IMR-90 (cell line): ENCODE results near the gene GGA3. TPM values are rescaled to one million over a fixed set of nuclear protein-coding genes. Genes with fewer than 3 reads are reported as not detected.

ENCODE experiments used
- ATAC-seq: fragments of 200-7000 bp; cut with Tn5 transposase; 2 replicates; pipeline ENCODE4 v1.9.1; 2020; ENCODE audit warnings: low read depth, mild to moderate bottlenecking, moderate library complexity
- BruUV-seq: library from RNA; stranded (reverse); fragments of 400-500 nt; replicated peaks from 2 replicates; lab custom pipeline; 2021; lab: Mats Ljungman, UMichigan
- CTCF ChIA-PET: fragments of 300-600 bp; formaldehyde crosslinking; extraction: SDS; loops from one replicate; lab custom pipeline; 2021; ENCODE audit warnings: antibody characterized with exemption; lab: Yijun Ruan, JAX
- POLR2A ChIA-PET: fragments of 300-600 bp; sonication (Branson Sonifier 250); formaldehyde crosslinking; loops from one replicate; lab custom pipeline; 2022; ENCODE audit warnings: antibody characterized with exemption; ENCODE audit not compliant: unreplicated experiment; lab: Charles Lee
- DNase-seq: peaks from one replicate; pipeline ENCODE4 v3.0.0; 2013
- H2AFZ ChIP-seq: replicated peaks from 2 replicates; pipeline ENCODE3; 2013; ENCODE audit warnings: low read length, mild to moderate bottlenecking; ENCODE audit not compliant: poor library complexity
- H2AK5ac ChIP-seq: 2 replicates; pipeline ENCODE4 v1.6.1; 2013; ENCODE audit warnings: low read depth, low read length, inconsistent platforms
- H2AK9ac ChIP-seq: replicated peaks from 2 replicates; pipeline ENCODE3; 2013; ENCODE audit warnings: mild to moderate bottlenecking, low read depth, low read length, moderate library complexity; ENCODE audit not compliant: poor library complexity
- H2BK120ac ChIP-seq: 2 replicates; pipeline ENCODE4 v1.6.1; 2013; ENCODE audit warnings: low read depth, low read length, inconsistent platforms
- H2BK15ac ChIP-seq: 3 replicates; pipeline ENCODE4 v1.6.1; 2013; ENCODE audit warnings: low read depth, low read length, inconsistent platforms
- H2BK20ac ChIP-seq: 2 replicates; pipeline ENCODE4 v1.6.1; 2013; ENCODE audit warnings: low read depth, mild to moderate bottlenecking, inconsistent platforms, low read length, moderate library complexity
- H2BK5ac ChIP-seq: 2 replicates; pipeline ENCODE4 v1.6.1; 2013; ENCODE audit warnings: mild to moderate bottlenecking, low read depth, low read length, inconsistent platforms; ENCODE audit not compliant: poor library complexity, severe bottlenecking
- H3K14ac ChIP-seq: replicated peaks from 2 replicates; pipeline ENCODE4 v1.6.1; 2013; ENCODE audit warnings: low read depth, low read length, inconsistent platforms
- H3K18ac ChIP-seq: 2 replicates; pipeline ENCODE4 v1.6.1; 2013; ENCODE audit warnings: low read depth, low read length, control low read depth
- H3K23ac ChIP-seq: 2 replicates; pipeline ENCODE4 v1.6.1; 2013; ENCODE audit warnings: low read depth, low read length, inconsistent platforms
- H3K27ac ChIP-seq: 2 replicates; pipeline ENCODE4 v1.5.1; 2013; ENCODE audit warnings: mild to moderate bottlenecking, control low read depth, low read length; ENCODE audit not compliant: insufficient read depth
- H3K27me3 ChIP-seq: 2 replicates; pipeline ENCODE4 v1.6.1; 2013; ENCODE audit warnings: low read length; ENCODE audit not compliant: control insufficient read depth, insufficient read depth
- H3K36me3 ChIP-seq: 2 replicates; pipeline ENCODE4 v1.6.1; 2013; ENCODE audit warnings: low read length, mixed read lengths; ENCODE audit not compliant: control insufficient read depth, insufficient read depth
- H3K4ac ChIP-seq: 2 replicates; pipeline ENCODE4 v1.6.1; 2013; ENCODE audit warnings: low read depth, low read length, inconsistent platforms
- H3K4me1 ChIP-seq: 2 replicates; pipeline ENCODE4 v1.6.1; 2013; ENCODE audit warnings: low read length, mixed read lengths; ENCODE audit not compliant: control insufficient read depth, insufficient read depth
- H3K4me2 ChIP-seq: 2 replicates; pipeline ENCODE4 v1.6.1; 2013; ENCODE audit warnings: low read depth, mild to moderate bottlenecking, control low read depth, low read length, moderate library complexity
- H3K4me3 ChIP-seq: 2 replicates; pipeline ENCODE4 v1.5.1; 2013; ENCODE audit warnings: low read depth, mild to moderate bottlenecking, control low read depth, low read length, moderate library complexity; ENCODE audit not compliant: insufficient read depth
- H3K56ac ChIP-seq: 2 replicates; pipeline ENCODE4 v1.6.1; 2013; ENCODE audit warnings: low read length, inconsistent platforms; ENCODE audit not compliant: insufficient read depth; ENCODE audit errors: extremely low read depth
- H3K79me1 ChIP-seq, 2 experiments: 2 replicates each; pipeline ENCODE4 v1.6.1; 2013; ENCODE audit warnings: low read length in 2 of 2, inconsistent platforms in 1 of 2, low read depth in 1 of 2
- H3K9ac ChIP-seq: 2 replicates; pipeline ENCODE4 v1.6.1; 2013; ENCODE audit warnings: low read depth, low read length, control low read depth
- H3K9me1 ChIP-seq: 2 replicates; pipeline ENCODE4 v1.6.1; 2013; ENCODE audit warnings: low read length, inconsistent platforms; ENCODE audit not compliant: insufficient read depth
- H3K9me3 ChIP-seq: 2 replicates; pipeline ENCODE4 v1.6.1; 2013; ENCODE audit warnings: low read length; ENCODE audit not compliant: control insufficient read depth, insufficient read depth
- H4K20me1 ChIP-seq: 2 replicates; pipeline ENCODE4 v1.6.1; 2013; ENCODE audit warnings: low read length, inconsistent platforms; ENCODE audit not compliant: insufficient read depth
- H4K5ac ChIP-seq: 2 replicates; pipeline ENCODE4 v1.6.1; 2013; ENCODE audit warnings: mild to moderate bottlenecking, low read depth, low read length, control low read depth
- H4K8ac ChIP-seq, 2 experiments: 2 replicates each; pipeline ENCODE4 v1.6.1; 2013; ENCODE audit warnings: low read depth in 2 of 2, low read length in 2 of 2, control low read depth in 1 of 2, inconsistent platforms in 1 of 2
- H4K91ac ChIP-seq: 2 replicates; pipeline ENCODE4 v1.6.1; 2013; ENCODE audit warnings: low read depth, low read length, inconsistent platforms; ENCODE audit not compliant: insufficient read depth
- BHLHE40 ChIP-seq: fragments of 150-350 bp; IDR thresholded peaks from 2 replicates; pipeline ENCODE4 v1.6.1; 2016; ENCODE audit warnings: mild to moderate bottlenecking, low read depth, low read length
- CEBPB ChIP-seq: IDR thresholded peaks from 2 replicates; pipeline ENCODE4 v1.6.1; 2012; ENCODE audit warnings: low read depth, low read length, improper control_type of control experiment
- CTCF ChIP-seq: conservative IDR thresholded peaks from 2 replicates; pipeline ENCODE4 v1.5.1; 2012; ENCODE audit warnings: mild to moderate bottlenecking, low read depth, low read length, improper control_type of control experiment
- POLR2A ChIP-seq: IDR thresholded peaks from 2 replicates; pipeline ENCODE4 v1.6.1; 2012; ENCODE audit warnings: mild to moderate bottlenecking, low read depth, low read length
- RAD21 ChIP-seq: IDR thresholded peaks from 2 replicates; pipeline ENCODE4 v1.6.1; 2012; ENCODE audit warnings: low read length, improper control_type of control experiment
- RCOR1 ChIP-seq: IDR thresholded peaks from 2 replicates; pipeline ENCODE4 v1.6.1; 2012; ENCODE audit warnings: mild to moderate bottlenecking, low read length, improper control_type of control experiment; ENCODE audit not compliant: insufficient replicate concordance
- RFX5 ChIP-seq: IDR thresholded peaks from 2 replicates; pipeline ENCODE4 v1.8.0; 2012; ENCODE audit warnings: low read depth, mild to moderate bottlenecking, low read length, moderate library complexity
- SMC3 ChIP-seq: fragments of 150-350 bp; IDR thresholded peaks from 2 replicates; pipeline ENCODE4 v1.6.1; 2016; ENCODE audit warnings: low read depth, mild to moderate bottlenecking, antibody characterized with exemption, low read length, moderate library complexity
- USF2 ChIP-seq: fragments of 150-350 bp; IDR thresholded peaks from 2 replicates; pipeline ENCODE4 v1.6.1; 2017; ENCODE audit warnings: mild to moderate bottlenecking, antibody characterized with exemption, low read length, low read depth
- WGBS, 2 experiments: methylation state at CpG; one replicate each; pipeline versions ENCODE4 v1.1.5 to v1.1.7; 2013; ENCODE audit warnings: missing lambda C conversion rate in 2 of 2; ENCODE audit not compliant: insufficient read length in 1 of 2; ENCODE audit errors: extremely low coverage in 2 of 2; 5-methylcytosine and 5-hydroxymethylcytosine counted together
- dilution Hi-C: fragments of 300-500 bp; cut with HindIII; formaldehyde crosslinking; loops from one replicate; pipeline ENCODE4 v1.14.3; 2018; ENCODE audit warnings: low sequenced_read_pairs; ENCODE audit not compliant: unreplicated experiment
- in situ Hi-C: fragments of 300-500 bp; cut with MboI; formaldehyde crosslinking; loops from 3 replicates; pipeline ENCODE4 v1.14.3; 2019; ENCODE audit warnings: low sequenced_read_pairs, inconsistent platforms, mixed read lengths
- intact Hi-C: fragments of 100-400 bp; cut with micrococcal nuclease; formaldehyde crosslinking; loops from 2 replicates; pipeline ENCODE4 v1.10.0; 2022
- polyA plus RNA-seq, 3 experiments: library from polyadenylated mRNA; depleted of rRNA; stranded (reverse); fragments of >200 nt; gene quantifications; 2 replicates each; pipeline ENCODE4 v1.2.3, GENCODE V29; 2012; ENCODE audit warnings: low replicate concordance in 1 of 3
- total RNA-seq: library from RNA; depleted of rRNA; stranded (reverse); fragments of >200 nt; gene quantifications from 2 replicates; pipeline ENCODE4 v1.2.3, GENCODE V29; 2012
- TF ChIP-seq, protein P1 (sequence below): fragments of 150-350 bp; IDR thresholded peaks from 2 replicates; pipeline ENCODE4 v1.6.1; 2016; ENCODE audit warnings: low read depth, mild to moderate bottlenecking, low read length, moderate library complexity, borderline replicate concordance

The GGA3 gene
- total and polyA plus RNA-seq, 2 of the 4 experiments (the other 2 are of a cell fraction) = 15.1 to 35.2 TPM

DNA sequence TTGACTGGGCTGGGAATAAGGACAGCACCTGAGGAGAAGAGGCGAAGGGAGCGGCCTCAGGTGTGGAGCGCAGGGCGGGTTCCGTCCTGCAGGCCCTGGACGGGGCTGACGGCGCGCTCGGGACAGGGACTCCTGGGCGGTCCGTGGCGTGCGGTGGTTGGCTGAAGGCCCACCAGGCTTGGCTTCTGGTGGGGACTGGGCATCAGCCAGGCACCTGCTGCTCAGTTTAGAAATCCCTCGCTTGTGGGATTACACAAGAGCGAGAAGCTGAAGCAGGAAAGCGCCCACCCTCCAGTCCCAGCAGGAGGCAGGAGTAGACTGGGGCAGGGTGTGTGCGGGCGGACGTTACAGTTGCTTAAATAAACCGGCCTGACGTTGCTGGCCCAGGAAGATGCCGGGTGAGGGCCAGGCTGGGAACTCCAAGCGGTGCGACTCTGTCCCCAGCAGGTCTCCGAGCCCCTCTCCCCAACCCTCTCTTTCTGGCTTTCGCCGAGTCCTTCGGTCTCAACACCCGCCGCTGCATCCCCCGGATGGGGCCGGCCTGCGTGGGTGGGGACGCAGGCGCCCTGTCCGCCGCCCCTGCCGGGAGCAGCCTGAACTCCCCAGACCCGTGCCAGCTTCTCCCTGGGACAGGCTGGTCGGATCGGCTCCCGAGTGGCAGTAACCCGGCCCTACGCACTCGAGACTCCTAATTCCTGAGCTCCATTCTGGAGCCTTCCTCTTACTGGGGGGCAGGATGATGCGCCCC lies 9.0 kb upstream of the GGA3 start:
- Histone ChIP-seq H3K9me1 (0 out of 2 replicates have a peak, but pooled peaks cover 8% of the 10 kb centered on the region), H4K20me1 (no peaks in the 10 kb centered on the region; the same call in none of the 2 replicates), H3K4me1 (peaks cover 14% of the 10 kb centered on the region), H2BK120ac (no peak overlapping the region), H3K36me3 (peaks cover 16% of the 10 kb centered on the region), H4K5ac (no peak overlapping the region; the same call in 1 of the 2 replicates), H3K79me1 (peaks cover 4 to 11% of the 10 kb centered on the region in 2 experiments; a peak in 3 of 4 replicates), H2AK9ac (peak overlapping the region; percentile 90), H3K4ac (peak overlapping the region; percentile 28), H3K23ac (peak overlapping the region; percentile 77; the same call in 1 of the 2 replicates), H2AK5ac (no peak overlapping the region), H3K9me3 (no peaks in the 10 kb centered on the region), H3K9ac (peak overlapping the region; percentile 74), H4K8ac (peak overlapping the region; percentile 47 to 77; a peak in 3 of 4 replicates), H2AFZ (peak overlapping the region; percentile 97), H3K14ac (no peak overlapping the region), H2BK20ac (no peak overlapping the region), H3K18ac (no peak overlapping the region), H2BK15ac (no peak overlapping the region), H3K27me3 (no peaks in the 10 kb centered on the region), H2BK5ac (peak overlapping the region; percentile 28), H4K91ac (no peak overlapping the region; the same call in 1 of the 2 replicates), H3K4me3 (peak overlapping the region; percentile 81), H3K56ac (no peak overlapping the region), H3K4me2 (peak overlapping the region; percentile 88), H3K27ac (peak overlapping the region; percentile 65; the same call in 1 of the 2 replicates)
- WGBS, 2 experiments = 2% methylated on average over 29 of the region's 47 CpGs; no CpG with 5 or more reads in 1 of the 2 experiments
- ATAC-seq (peak; percentile 70), DNase-seq (peak; percentile 76)
- ChIA-PET POLR2A (interaction anchor here (1.0 kb wide), 1 partner anchor 8 kb away, joined by 4 read pairs; the partner anchor contains the start of genes GGA3 and MRPS7), CTCF (interaction anchor here (0.6 to 3.2 kb wide), 14 partner anchors 9 to 140 kb away, joined by 3 to 18 read pairs (median 4); partner anchors contain the start of genes GGA3, MRPS7 and SLC25A19)
- in situ Hi-C loops = no loop called here
- dilution Hi-C loops = no loop called here
- intact Hi-C loops = loop anchor here (1.0 to 10.0 kb wide), 3 partner anchors 134 to 244 kb away; partner anchors contain the start of genes CASKIN2, GRB2 and TSEN54
- TF ChIP-seq BHLHE40 = peak; percentile 44; the same call in 1 of the 2 replicates
- TF ChIP-seq USF2 = no peak
- TF ChIP-seq RCOR1 = peak; percentile 11
- TF ChIP-seq CTCF = peak; percentile 63
- TF ChIP-seq, protein P1, sequence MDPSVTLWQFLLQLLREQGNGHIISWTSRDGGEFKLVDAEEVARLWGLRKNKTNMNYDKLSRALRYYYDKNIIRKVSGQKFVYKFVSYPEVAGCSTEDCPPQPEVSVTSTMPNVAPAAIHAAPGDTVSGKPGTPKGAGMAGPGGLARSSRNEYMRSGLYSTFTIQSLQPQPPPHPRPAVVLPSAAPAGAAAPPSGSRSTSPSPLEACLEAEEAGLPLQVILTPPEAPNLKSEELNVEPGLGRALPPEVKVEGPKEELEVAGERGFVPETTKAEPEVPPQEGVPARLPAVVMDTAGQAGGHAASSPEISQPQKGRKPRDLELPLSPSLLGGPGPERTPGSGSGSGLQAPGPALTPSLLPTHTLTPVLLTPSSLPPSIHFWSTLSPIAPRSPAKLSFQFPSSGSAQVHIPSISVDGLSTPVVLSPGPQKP = no peak
- TF ChIP-seq SMC3 = peak; percentile 51
- no peak for TF ChIP-seq RFX5
- peak; percentile 87 for TF ChIP-seq CEBPB
- TF ChIP-seq RAD21 = peak; percentile 63
- TF ChIP-seq POLR2A = peak; percentile 79; the same call in 1 of the 2 replicates
- no TSS peak for BruUV-seq
